HepG2 (cell line): ENCODE measurements around the gene NDUFS2. TPM values are rescaled to one million over a fixed set of nuclear protein-coding genes. Genes with fewer than 3 reads are reported as not detected.
A peak's percentile ranks its signal among the peaks of the same experiment; 100 is the strongest.
"Not testable (repeated sequence)": the region's sequence is repeated elsewhere in the genome, so short reads cannot be mapped to it uniquely, and the experiment has no call there.

Source experiments
- ATAC-seq: fragments of 200-7000 bp; cut with Tn5 transposase; 3 replicates; pipeline ENCODE4 v1.9.1; 2020; ENCODE audit warnings: mild to moderate bottlenecking, moderate library complexity
- BruUV-seq: library from RNA; stranded (reverse); fragments of 400-500 nt; replicated peaks from 2 replicates; lab custom pipeline; 2021; lab: Mats Ljungman, UMichigan
- CTCF ChIA-PET: fragments of 300-600 bp; formaldehyde crosslinking; extraction: SDS; loops from one replicate; lab custom pipeline; 2021; ENCODE audit warnings: low total read pairs, inconsistent platforms, low intra/inter-chr PET ratio; lab: Yijun Ruan, JAX
- POLR2A ChIA-PET: fragments of 350-600 bp; sonication (Branson Sonifier 250); formaldehyde crosslinking; loops from one replicate; lab custom pipeline; 2020; ENCODE audit warnings: antibody characterized with exemption, inconsistent platforms; lab: Yijun Ruan, JAX
- DNase-seq: peaks from one replicate; pipeline ENCODE4 v3.0.0-alpha.2; 2015; ENCODE audit warnings: low spot score
- FAIRE-seq: peaks from 3 replicates; lab custom pipeline; 2011; peaks lifted over from hg19 to GRCh38; lab: Jason Lieb, UNC
- H2AFZ ChIP-seq: one replicate; pipeline ENCODE4 v1.6.1; 2011; ENCODE audit warnings: low read length, inconsistent platforms
- H3K27ac ChIP-seq: fragments of 300-600 bp; 3 replicates; pipeline ENCODE4 v1.8.0; 2011; ENCODE audit warnings: mixed run types, mild to moderate bottlenecking, mixed read lengths, low read length, inconsistent platforms; ENCODE audit not compliant: insufficient read depth; ENCODE audit errors: extremely low read length
- H3K27me3 ChIP-seq, 2 experiments: fragments of 200-600 bp in 1 of 2; 2 replicates in 1 of 2; 3 replicates in 1 of 2; pipeline versions ENCODE4 v1.6.0 to v1.8.0; 2011; ENCODE audit warnings: low read length in 2 of 2, mild to moderate bottlenecking in 2 of 2, moderate library complexity in 2 of 2, inconsistent platforms in 1 of 2; ENCODE audit not compliant: insufficient read depth in 2 of 2, control insufficient read depth in 1 of 2
- H3K36me3 ChIP-seq, 2 experiments: fragments of 200-600 bp in 1 of 2; replicated peaks in 1 of 2; 2 replicates in 1 of 2; 3 replicates in 1 of 2; pipeline versions ENCODE4 v1.5.1 to v1.8.0; 2011; ENCODE audit warnings: low read length in 2 of 2, inconsistent platforms in 1 of 2; ENCODE audit not compliant: insufficient read depth in 2 of 2, control insufficient read depth in 1 of 2
- H3K4me1 ChIP-seq: 2 replicates; pipeline ENCODE4 v1.5.1; 2012; ENCODE audit warnings: low read length, inconsistent platforms; ENCODE audit not compliant: insufficient read depth
- H3K4me2 ChIP-seq: 2 replicates; pipeline ENCODE4 v1.6.0; 2011; ENCODE audit warnings: low read depth, low read length, inconsistent platforms
- H3K4me3 ChIP-seq, 3 experiments: fragments of 200-600 bp in 1 of 3; sonication (generic), shearing (Covaris generic) in 1 of 3; replicated peaks in 1 of 3; 2 replicates each; pipeline ENCODE4 v1.5.1; 2011 to 2016; ENCODE audit warnings: low read length in 3 of 3, inconsistent platforms in 2 of 3, low read depth in 2 of 3, mild to moderate bottlenecking in 2 of 3, control low read depth in 1 of 3, mixed read lengths in 1 of 3; ENCODE audit not compliant: insufficient read depth in 1 of 3
- H3K79me2 ChIP-seq: one replicate; pipeline ENCODE4 v1.6.1; 2011; ENCODE audit warnings: low read length, inconsistent platforms; ENCODE audit not compliant: insufficient read depth
- H3K9ac ChIP-seq: 2 replicates; pipeline ENCODE4 v1.6.0; 2011; ENCODE audit warnings: mild to moderate bottlenecking, low read depth, low read length, inconsistent platforms; ENCODE audit not compliant: insufficient read depth
- H3K9me3 ChIP-seq: 2 replicates; pipeline ENCODE4 v1.5.1; 2012; ENCODE audit warnings: mild to moderate bottlenecking, low read length
- H4K20me1 ChIP-seq: 2 replicates; pipeline ENCODE4 v1.6.0; 2011; ENCODE audit warnings: inconsistent platforms, mild to moderate bottlenecking, low read length, moderate library complexity; ENCODE audit not compliant: insufficient read depth
- MAFF ChIP-seq: IDR thresholded peaks from 2 replicates; pipeline ENCODE4 v1.6.1; 2011; ENCODE audit warnings: low read depth, low read length, improper control_type of control experiment
- MAFK ChIP-seq, 2 experiments: IDR thresholded peaks in 1 of 2; conservative IDR thresholded peaks in 1 of 2; 2 replicates each; pipeline ENCODE4 v1.6.1; 2011; ENCODE audit warnings: improper control_type of control experiment in 2 of 2, low read length in 2 of 2
- NFYB ChIP-seq: sonication (generic); formaldehyde crosslinking; IDR thresholded peaks from 2 replicates; pipeline ENCODE4 v1.4.0; 2020; ENCODE audit warnings: missing genetic modification reagents
- NFYC ChIP-seq: IDR thresholded peaks from 2 replicates; pipeline ENCODE4 v1.6.1; 2016; ENCODE audit warnings: missing genetic modification reagents, missing compliant biosample characterization
- SOX6 ChIP-seq, 2 experiments: fragments of 450-650 bp in 1 of 2; sonication (generic) in 1 of 2; formaldehyde crosslinking in 1 of 2; IDR thresholded peaks; 2 replicates each; pipeline versions ENCODE4 v1.4.0 to v1.6.1; 2017 to 2020; ENCODE audit warnings: antibody characterized with exemption in 1 of 2, mild to moderate bottlenecking in 1 of 2, missing genetic modification reagents in 1 of 2
- WGBS: methylation state at CpG from one replicate; pipeline ENCODE4 v1.1.6; 2017; ENCODE audit warnings: low lambda C conversion rate; 5-methylcytosine and 5-hydroxymethylcytosine counted together
- in situ Hi-C: cut with HindIII; loops from 2 replicates; pipeline ENCODE4 v1.10.0; 2017; ENCODE audit warnings: low pct_unique_long_range_greater_than_20kb; ENCODE audit not compliant: extremely low pct_ligation_motif_present
- intact Hi-C: fragments of 100-400 bp; cut with micrococcal nuclease; formaldehyde crosslinking; loops from one replicate; pipeline ENCODE4 v1.10.0; 2022; ENCODE audit not compliant: unreplicated experiment
- polyA plus RNA-seq, 8 experiments: library from polyadenylated mRNA; depleted of rRNA in 3 of 8; stranded (reverse) in 7 of 8; unstranded in 1 of 8; fragments of >200 nt; fragmentation: Illumina TruSeq in 4 of 8; extraction: Trizol in 4 of 8; gene quantifications; 2 replicates each; pipeline versions ENCODE4 v1.2.1 to v1.2.3, GENCODE V29; 2011 to 2016; ENCODE audit warnings: low read depth in 4 of 8, missing spikeins in 1 of 8, mixed read lengths in 1 of 8; ENCODE audit not compliant: insufficient read depth in 1 of 8
- total RNA-seq, 5 experiments: library from RNA; depleted of rRNA; stranded (reverse); fragments of >200 nt; fragmentation: Illumina TruSeq; extraction: Trizol; gene quantifications; 2 replicates each; pipeline ENCODE4 v1.2.3, GENCODE V29; 2016; ENCODE audit warnings: low read depth in 1 of 5

The NDUFS2 gene
- total and polyA plus RNA-seq, 2 of the 13 experiments (the other 11 are each of a cell fraction or from before 2014, with no cell fraction given), result 89.9 to 118 TPM

DNA sequence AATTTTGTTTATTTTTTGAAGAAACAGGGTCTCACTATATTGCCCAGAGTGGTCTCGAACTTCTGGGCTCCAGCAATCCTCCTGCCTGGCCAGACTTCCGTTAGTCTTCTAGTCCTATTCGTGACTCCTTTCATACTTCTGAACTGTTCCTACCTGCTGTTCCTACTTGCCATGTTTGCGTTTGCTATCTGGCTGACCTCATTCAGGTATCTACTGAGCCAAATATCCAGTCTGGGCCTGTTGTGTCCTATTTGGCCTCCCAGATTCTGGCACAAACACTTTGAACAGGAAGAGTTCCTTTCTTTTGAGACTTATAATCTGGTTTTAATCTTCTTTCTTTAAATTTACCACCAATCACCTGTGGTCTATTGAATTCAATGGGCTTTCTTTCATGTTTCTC is 42.7 kb downstream of the NDUFS2 start:
- Histone ChIP-seq H3K79me2 (no peaks in the 10 kb centered on the region), H3K9me3 (no peaks in the 10 kb centered on the region), H4K20me1 (no peaks in the 10 kb centered on the region), H3K4me3 (no peak overlapping the region), H3K27me3 (peaks cover 1 to 2% of the 10 kb centered on the region in 2 experiments; a peak in 3 of 5 replicates), H3K4me2 (no peak overlapping the region), H3K9ac (no peak overlapping the region), H3K4me1 (peaks cover 5% of the 10 kb centered on the region; the same call in 1 of the 2 replicates), H3K36me3 (no peaks in the 10 kb centered on the region), H3K27ac (no peak overlapping the region), H2AFZ (no peak overlapping the region)
- CTCF ChIA-PET, result no interaction called here
- FAIRE-seq, result no peak
- in situ Hi-C loops, result no loop called here
- 26% methylated on average over 4 of the region's 4 CpGs for WGBS
- no TSS peak for BruUV-seq
- ATAC-seq, result no peak
- intact Hi-C loops, result no loop called here
- TF ChIP-seq SOX6 (IDR thresholded peaks at IDR 0.05) (no peak), SOX6 (CRISPR knock-in tag; IDR thresholded peaks at IDR 0.05) (no peak)
- no peak for DNase-seq
- POLR2A ChIA-PET, result no interaction called here

DNA sequence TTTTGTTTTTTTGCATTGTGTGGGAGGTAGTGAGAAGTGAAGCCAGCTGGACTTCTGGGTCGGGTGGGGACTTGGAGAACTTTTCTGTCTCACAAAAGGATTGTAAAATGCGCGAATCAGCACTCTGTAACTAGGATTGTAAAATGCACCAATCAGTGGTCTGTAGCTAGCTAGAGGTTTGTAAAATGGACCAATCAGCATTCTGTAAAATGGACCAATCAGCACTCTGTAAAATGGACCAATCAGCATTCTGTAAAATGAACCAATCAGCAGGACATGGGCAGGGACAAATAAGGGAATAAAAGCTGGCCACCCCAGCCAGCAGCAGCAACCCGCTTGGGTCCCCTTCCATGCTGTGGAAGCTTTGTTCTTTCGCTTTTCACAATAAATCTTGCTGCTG is 47.9 kb downstream of the NDUFS2 start:
- H3K36me3 ChIP-seq, BruUV-seq, H3K4me3 ChIP-seq, DNase-seq, H3K27me3 ChIP-seq, H2AFZ ChIP-seq, H3K27ac ChIP-seq, H3K9me3 ChIP-seq, CTCF ChIA-PET, FAIRE-seq, H3K9ac ChIP-seq, in situ Hi-C loops, ATAC-seq, H4K20me1 ChIP-seq: not testable (repeated sequence)
- 0 out of 2 replicates have a peak overlapping the region, but pooled peaks have one; percentile 53 for H3K4me2 ChIP-seq
- 72% methylated on average over 5 of the region's 5 CpGs for WGBS
- H3K4me1 ChIP-seq, result peaks cover 22% of the 10 kb centered on the region
- POLR2A ChIA-PET, result interaction anchor here (1.1 kb wide), 2 partner anchors 24 to 48 kb away, joined by 3 to 5 read pairs; partner anchors contain the start of genes NDUFS2 and TOMM40L
- TF ChIP-seq MAFK (conservative IDR thresholded peaks at IDR 0.05 in 1 of 2, IDR thresholded peaks at IDR 0.05 in 1 of 2; ENCODE audit: low read length in 2 of 2) (peak; percentile 10 to 56; a peak in 3 of 4 replicates), NFYB (CRISPR knock-in tag) (peak; percentile 44; the same call in 1 of the 2 replicates), MAFF (peak; percentile 41; the same call in 1 of the 2 replicates), NFYC (CRISPR knock-in tag) (peak; percentile 63)
- TF ChIP-seq, all 625 proteins: peak for 4; not testable (repeated sequence) for 621
- intact Hi-C loops, H3K79me2 ChIP-seq: not testable (repeated sequence)
